ENCODE results near the gene SSB. TPM values are rescaled to one million over a fixed set of nuclear protein-coding genes. Genes with fewer than 3 reads are reported as not detected.
"Not testable (repeated sequence)": the region's sequence is repeated elsewhere in the genome, so short reads cannot be mapped to it uniquely, and the experiment has no call there.

The SSB gene
- total RNA-seq, 1 donor from 2014 or later: 72.5 TPM

GRCh38 chr2:169838743-169839489 lies 40.2 kb downstream of the SSB start:
- no peak for DNase-seq

GRCh38 chr2:169839954-169840746 lies 41.5 kb downstream of the SSB start:
- DNase-seq: no peak

- DNase-seq: no peak
Observed at GRCh38 chr2:169840747-169841142, 42.1 kb downstream of the SSB start.

GRCh38 chr2:169841625-169842024 lies 43.0 kb downstream of the SSB start:
- DNase-seq: not testable (repeated sequence)

- DNase-seq: no peak
Observed at GRCh38 chr2:169845016-169845415, 46.3 kb downstream of the SSB start.

- DNase-seq: not testable (repeated sequence)
Observed at GRCh38 chr2:169848959-169849693, 50.5 kb downstream of the SSB start.

- DNase-seq: no peak
Observed at GRCh38 chr2:169849710-169850109, 51.0 kb downstream of the SSB start.

- DNase-seq: no peak
Observed at GRCh38 chr2:169853041-169853668, 54.5 kb downstream of the SSB start.

GRCh38 chr2:169855281-169856258 lies 56.9 kb downstream of the SSB start:
- DNase-seq: not testable (repeated sequence)

GRCh38 chr2:169859423-169859822 lies 60.8 kb downstream of the SSB start:
- DNase-seq: no peak

GRCh38 chr2:169860149-169860548 lies 61.5 kb downstream of the SSB start:
- no peak for DNase-seq

Other genes starting within 250 kb of the SSB start
- 38.6 TPM for gene FASTKD1, start 225.0 kb upstream of the SSB start, total RNA-seq
- gene PPIG, start 214.5 kb upstream of the SSB start, total RNA-seq: 46.1 TPM
- not detected for gene CFAP210, start 104.5 kb upstream of the SSB start, total RNA-seq
- gene PHOSPHO2, start 104.4 kb upstream of the SSB start, total RNA-seq: 5.0 TPM
- gene KLHL23, start 65.0 kb upstream of the SSB start, total RNA-seq: 55.1 TPM
- 37.0 TPM for gene METTL5, start 26.0 kb downstream of the SSB start, total RNA-seq
- 170 TPM for gene UBR3, start 28.6 kb downstream of the SSB start, total RNA-seq